Measurements from ENCODE around the gene KLHL24. TPM values are rescaled to one million over a fixed set of nuclear protein-coding genes. Genes with fewer than 3 reads are reported as not detected.

KLHL24 gene
- total RNA-seq, 4 donors from 2014 or later, result 46.5 to 102 (median 58.8) TPM

GRCh38 chr3:183697123-183697609 lies 61.7 kb downstream of the KLHL24 start:
- DNase-seq (ENCODE audit: low spot score in 2 of 2), result no peak
- H3K9me3 ChIP-seq, result no peaks in the 10 kb centered on the region
- TF ChIP-seq EP300 (IDR thresholded peaks at IDR 0.05) (no peak), CTCF (IDR thresholded peaks at IDR 0.05) (no peak), POLR2AphosphoS5 (IDR thresholded peaks at IDR 0.05) (no peak), POLR2A (IDR thresholded peaks at IDR 0.05) (no peak)

GRCh38 chr3:183697610-183698317 lies 62.3 kb downstream of the KLHL24 start, which contains the start of gene YEATS2:
TSS of gene YEATS2 (plus strand) at chr3:183697797. CDS start at chr3:183715163, 17,366 bp downstream.
- Histone ChIP-seq H3K4me1 (peaks cover 35% of the 10 kb centered on the region), H3K27me3 (no peaks in the 10 kb centered on the region), H3K27ac (peak within 1 kb of the TSS; percentile 91), H3K4me3 (peak within 1 kb of the TSS; percentile 97), H3K36me3 (no peaks in the 10 kb centered on the region), H3K9me3 (no peaks in the 10 kb centered on the region)
- WGBS, result 0% methylated on average over 5 of the region's 89 CpGs
- TF ChIP-seq POLR2A (IDR thresholded peaks at IDR 0.05) (no peak), EP300 (IDR thresholded peaks at IDR 0.05) (no peak), POLR2AphosphoS5 (IDR thresholded peaks at IDR 0.05) (no peak), CTCF (IDR thresholded peaks at IDR 0.05) (no peak)
- no peak for DNase-seq (ENCODE audit: low spot score in 2 of 2)

More at GRCh38 chr3:183697123-183697609, 61.7 kb downstream of the KLHL24 start:
- Histone ChIP-seq H3K4me3 (peak overlapping the region; percentile 97), H3K27ac (peak overlapping the region; percentile 91), H3K4me1 (peaks cover 35% of the 10 kb centered on the region), H3K27me3 (no peaks in the 10 kb centered on the region), H3K36me3 (no peaks in the 10 kb centered on the region)
- WGBS, result 37% methylated on average over 4 of the region's 4 CpGs

- 2% methylated on average over 9 of the region's 13 CpGs for WGBS
- peaks cover 35% of the 10 kb centered on the region for H3K4me1 ChIP-seq
These were observed 62.9 kb downstream of the KLHL24 start for GRCh38 chr3:183698318-183698751.

DNA sequence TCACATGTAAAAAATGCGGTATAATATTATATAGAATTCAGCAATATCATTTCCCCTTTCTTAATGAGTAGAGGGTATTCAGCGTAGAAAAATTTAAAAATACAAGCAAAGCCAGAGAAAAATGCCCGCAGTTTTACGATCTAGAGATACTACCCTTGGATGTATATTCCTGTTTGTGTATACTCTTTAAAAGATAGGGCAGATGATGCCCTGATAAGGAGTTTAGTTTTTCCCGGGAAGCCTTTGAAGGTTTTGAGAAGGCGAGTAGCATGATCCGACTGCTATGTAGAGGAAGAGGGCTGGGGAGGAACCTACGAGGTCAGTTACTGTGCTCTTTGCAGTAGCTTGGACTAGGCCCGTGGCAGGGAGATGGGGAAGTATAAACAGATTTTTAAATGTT lies 63.3 kb downstream of the KLHL24 start:
- 2% methylated on average over 9 of the region's 9 CpGs for WGBS

More at GRCh38 chr3:183698318-183698751, 62.9 kb downstream of the KLHL24 start:
- DNase-seq (ENCODE audit: low spot score in 2 of 2), result peak in 1 of 2 donors; percentile 67
- Histone ChIP-seq H3K27me3 (no peaks in the 10 kb centered on the region), H3K27ac (peak overlapping the region; percentile 91), H3K9me3 (no peaks in the 10 kb centered on the region), H3K36me3 (no peaks in the 10 kb centered on the region), H3K4me3 (peak overlapping the region; percentile 97)
- TF ChIP-seq POLR2AphosphoS5 (IDR thresholded peaks at IDR 0.05) (no peak), POLR2A (IDR thresholded peaks at IDR 0.05) (no peak), EP300 (IDR thresholded peaks at IDR 0.05) (no peak), CTCF (IDR thresholded peaks at IDR 0.05) (no peak)

More for the DNA sequence above, 63.3 kb downstream of the KLHL24 start:
- TF ChIP-seq POLR2AphosphoS5 (IDR thresholded peaks at IDR 0.05), result no peak
- TF ChIP-seq POLR2A (IDR thresholded peaks at IDR 0.05), result no peak
- no peak for TF ChIP-seq EP300 (IDR thresholded peaks at IDR 0.05)
- no peak for TF ChIP-seq CTCF (IDR thresholded peaks at IDR 0.05)
- peaks cover 35% of the 10 kb centered on the region for H3K4me1 ChIP-seq
- no peaks in the 10 kb centered on the region for H3K36me3 ChIP-seq
- H3K27me3 ChIP-seq, result no peaks in the 10 kb centered on the region
- peak overlapping the region; percentile 91 for H3K27ac ChIP-seq
- H3K9me3 ChIP-seq, result no peaks in the 10 kb centered on the region
- no peak for DNase-seq (ENCODE audit: low spot score in 2 of 2)
- H3K4me3 ChIP-seq, result peak overlapping the region; percentile 97
